ENCODE measurements around the gene TSC2.

Gene TSC2

DNA sequence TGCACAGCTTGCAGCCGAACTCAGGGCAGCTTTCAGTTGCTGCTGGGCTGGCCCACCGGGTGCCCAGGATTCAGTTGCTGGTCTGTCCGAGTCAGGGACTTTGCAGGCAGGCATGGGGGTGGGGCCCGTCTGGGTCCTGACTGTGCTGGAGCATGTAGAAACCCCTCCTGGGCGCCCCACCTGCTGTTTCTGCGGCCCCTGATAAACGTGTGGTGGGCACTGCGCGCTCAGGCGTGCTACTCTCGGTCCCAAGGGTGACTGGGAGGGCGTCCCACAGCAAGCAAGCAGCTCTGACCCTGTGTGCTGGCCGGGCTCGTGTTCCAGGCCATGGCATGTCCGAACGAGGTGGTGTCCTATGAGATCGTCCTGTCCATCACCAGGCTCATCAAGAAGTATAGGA lies 12.6 kb downstream of the TSC2 start:
- H3K27me3 ChIP-seq (replicated peaks; ENCODE audit: control insufficient read depth, insufficient read depth, low read length) = no peaks in the 10 kb centered on the region
- peaks cover 19% of the 10 kb centered on the region for H3K36me3 ChIP-seq (ENCODE audit: control insufficient read depth, insufficient read depth, low read length)
- no peak for DNase-seq (ENCODE audit: extremely low read depth, insufficient read length)
- no peak overlapping the region for H3K4me3 ChIP-seq (replicated peaks; ENCODE audit: low read depth, low read length)
- TF ChIP-seq, protein P1, sequence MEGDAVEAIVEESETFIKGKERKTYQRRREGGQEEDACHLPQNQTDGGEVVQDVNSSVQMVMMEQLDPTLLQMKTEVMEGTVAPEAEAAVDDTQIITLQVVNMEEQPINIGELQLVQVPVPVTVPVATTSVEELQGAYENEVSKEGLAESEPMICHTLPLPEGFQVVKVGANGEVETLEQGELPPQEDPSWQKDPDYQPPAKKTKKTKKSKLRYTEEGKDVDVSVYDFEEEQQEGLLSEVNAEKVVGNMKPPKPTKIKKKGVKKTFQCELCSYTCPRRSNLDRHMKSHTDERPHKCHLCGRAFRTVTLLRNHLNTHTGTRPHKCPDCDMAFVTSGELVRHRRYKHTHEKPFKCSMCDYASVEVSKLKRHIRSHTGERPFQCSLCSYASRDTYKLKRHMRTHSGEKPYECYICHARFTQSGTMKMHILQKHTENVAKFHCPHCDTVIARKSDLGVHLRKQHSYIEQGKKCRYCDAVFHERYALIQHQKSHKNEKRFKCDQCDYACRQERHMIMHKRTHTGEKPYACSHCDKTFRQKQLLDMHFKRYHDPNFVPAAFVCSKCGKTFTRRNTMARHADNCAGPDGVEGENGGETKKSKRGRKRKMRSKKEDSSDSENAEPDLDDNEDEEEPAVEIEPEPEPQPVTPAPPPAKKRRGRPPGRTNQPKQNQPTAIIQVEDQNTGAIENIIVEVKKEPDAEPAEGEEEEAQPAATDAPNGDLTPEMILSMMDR (IDR thresholded peaks at IDR 0.05; ENCODE audit: insufficient read depth, low read length, poor library complexity, severe bottlenecking) = no peak

DNA sequence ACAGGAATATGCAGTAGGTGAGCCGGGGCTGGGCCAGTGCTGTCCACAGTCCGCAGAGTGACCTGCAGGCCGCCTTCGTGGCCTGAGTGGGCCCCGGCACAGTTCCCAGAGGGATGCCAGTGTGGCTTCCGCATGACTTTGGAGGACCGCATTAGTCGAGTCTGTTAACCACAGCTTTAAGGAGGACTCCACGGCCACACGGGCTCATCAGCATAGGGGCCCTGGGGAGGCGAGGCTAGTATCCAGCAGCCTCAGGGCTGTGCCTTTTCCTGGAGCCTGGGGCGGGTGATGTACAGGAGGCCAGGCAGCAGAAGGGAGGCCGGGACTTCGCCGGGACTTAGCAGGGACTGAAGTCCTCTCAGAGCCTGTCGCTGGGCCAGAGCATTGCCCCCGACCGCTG lies 13.2 kb downstream of the TSC2 start:
- H3K27me3 ChIP-seq (replicated peaks; ENCODE audit: control insufficient read depth, insufficient read depth, low read length) = no peaks in the 10 kb centered on the region
- H3K36me3 ChIP-seq (ENCODE audit: control insufficient read depth, insufficient read depth, low read length) = peaks cover 26% of the 10 kb centered on the region
- H3K4me3 ChIP-seq (replicated peaks; ENCODE audit: low read depth, low read length) = no peak overlapping the region
- TF ChIP-seq, protein P1 (IDR thresholded peaks at IDR 0.05; ENCODE audit: insufficient read depth, low read length, poor library complexity, severe bottlenecking) = no peak
- DNase-seq (ENCODE audit: extremely low read depth, insufficient read length) = no peak

- DNase-seq (ENCODE audit: extremely low read depth, insufficient read length) = no peak
- Histone ChIP-seq H3K4me3 (replicated peaks; ENCODE audit: low read depth, low read length) (no peak overlapping the region), H3K27me3 (replicated peaks; ENCODE audit: control insufficient read depth, insufficient read depth, low read length) (no peaks in the 10 kb centered on the region), H3K36me3 (ENCODE audit: control insufficient read depth, insufficient read depth, low read length) (peaks cover 29% of the 10 kb centered on the region)
- TF ChIP-seq, protein P1 (IDR thresholded peaks at IDR 0.05; ENCODE audit: insufficient read depth, low read length, poor library complexity, severe bottlenecking) = no peak
Observed at GRCh38 chr16:2061526-2061925, 13.7 kb downstream of the TSC2 start.

GRCh38 chr16:2062801-2063200 lies 15.0 kb downstream of the TSC2 start:
- Histone ChIP-seq H3K27me3 (replicated peaks; ENCODE audit: control insufficient read depth, insufficient read depth, low read length) (no peaks in the 10 kb centered on the region), H3K36me3 (ENCODE audit: control insufficient read depth, insufficient read depth, low read length) (peaks cover 26% of the 10 kb centered on the region), H3K4me3 (replicated peaks; ENCODE audit: low read depth, low read length) (no peak overlapping the region)
- no peak for DNase-seq (ENCODE audit: extremely low read depth, insufficient read length)
- TF ChIP-seq, protein P1 (IDR thresholded peaks at IDR 0.05; ENCODE audit: insufficient read depth, low read length, poor library complexity, severe bottlenecking) = no peak

GRCh38 chr16:2063861-2064260 lies 16.1 kb downstream of the TSC2 start:
- Histone ChIP-seq H3K27me3 (replicated peaks; ENCODE audit: control insufficient read depth, insufficient read depth, low read length) (no peaks in the 10 kb centered on the region), H3K36me3 (ENCODE audit: control insufficient read depth, insufficient read depth, low read length) (peaks cover 26% of the 10 kb centered on the region), H3K4me3 (replicated peaks; ENCODE audit: low read depth, low read length) (no peak overlapping the region)
- TF ChIP-seq, protein P1 (IDR thresholded peaks at IDR 0.05; ENCODE audit: insufficient read depth, low read length, poor library complexity, severe bottlenecking) = no peak
- DNase-seq (ENCODE audit: extremely low read depth, insufficient read length) = no peak

- Histone ChIP-seq H3K27me3 (replicated peaks; ENCODE audit: control insufficient read depth, insufficient read depth, low read length) (no peaks in the 10 kb centered on the region), H3K4me3 (replicated peaks; ENCODE audit: low read depth, low read length) (no peak overlapping the region), H3K36me3 (ENCODE audit: control insufficient read depth, insufficient read depth, low read length) (peaks cover 26% of the 10 kb centered on the region)
- no peak for DNase-seq (ENCODE audit: extremely low read depth, insufficient read length)
- TF ChIP-seq, protein P1 (IDR thresholded peaks at IDR 0.05; ENCODE audit: insufficient read depth, low read length, poor library complexity, severe bottlenecking) = no peak
Observed at GRCh38 chr16:2064368-2064945, 16.7 kb downstream of the TSC2 start.
